ENCODE measurements around the gene TRIM67. TPM values are rescaled to one million over a fixed set of nuclear protein-coding genes. Genes with fewer than 3 reads are reported as not detected.

TRIM67 gene
- total and polyA plus RNA-seq, 9 of the 15 experiments (the other 6 are each of a cell fraction or from before 2014, with no cell fraction given): 0.04 to 0.60 (median 0.31) TPM

GRCh38 chr1:231159963-231160761, 1.7 kb upstream of the TRIM67 start (continued):
- TF ChIP-seq NUFIP1 (IDR thresholded peaks at IDR 0.05; ENCODE audit: partially characterized antibody) (no peak), TAF9B (IDR thresholded peaks at IDR 0.05; ENCODE audit: partially characterized antibody) (no peak), REST (IDR thresholded peaks at IDR 0.05; ENCODE audit: borderline replicate concordance) (peak; percentile 89), REST (CRISPR knock-in tag; IDR thresholded peaks at IDR 0.05; ENCODE audit: low read depth) (peak; percentile 74; the same call in 1 of the 2 replicates), YBX1 (IDR thresholded peaks at IDR 0.05) (no peak), ZNF384 (IDR thresholded peaks at IDR 0.05; ENCODE audit: low read depth, low read length) (0 out of 2 replicates have a peak, but pooled peaks have one; percentile 20), NONO (IDR thresholded peaks at IDR 0.05; ENCODE audit: low read depth in 2 of 2, low read length in 1 of 2) (peak in 1 of 2 experiments; percentile 95; a peak in 2 of 4 replicates), ZNF766 (CRISPR knock-in tag; conservative IDR thresholded peaks at IDR 0.05) (peak; percentile 95), HMGXB4 (CRISPR knock-in tag; IDR thresholded peaks at IDR 0.05) (no peak), ZNF707 (CRISPR knock-in tag; conservative IDR thresholded peaks at IDR 0.05) (no peak), HSF4 (CRISPR knock-in tag; IDR thresholded peaks at IDR 0.05; ENCODE audit: borderline replicate concordance) (no peak), ZNF347 (CRISPR knock-in tag; IDR thresholded peaks at IDR 0.05; ENCODE audit: low read depth) (no peak), HMG20A (CRISPR knock-in tag; conservative IDR thresholded peaks at IDR 0.05) (no peak), MBD2 (IDR thresholded peaks at IDR 0.05; ENCODE audit: borderline replicate concordance, low read depth) (peak; percentile 86), HINFP (tag; conservative IDR thresholded peaks at IDR 0.05; ENCODE audit: low read depth) (no peak), ZNF134 (CRISPR knock-in tag; conservative IDR thresholded peaks at IDR 0.05) (0 out of 2 replicates have a peak, but pooled peaks have one; percentile 25)

Measured in K562 (cell line).